CD8-positive, alpha-beta memory T cell (primary cell): ENCODE measurements around the gene SUDS3. TPM values are rescaled to one million over a fixed set of nuclear protein-coding genes. Genes with fewer than 3 reads are reported as not detected.

Experiments used
- CTCF ChIA-PET: fragments of 350-600 bp; sonication (Branson Sonifier 250); formaldehyde crosslinking; loops from one replicate; lab custom pipeline; 2021; ENCODE audit warnings: antibody characterized with exemption; lab: Charles Lee
- POLR2A ChIA-PET: fragments of 350-600 bp; sonication (Branson Sonifier 250); formaldehyde crosslinking; loops from one replicate; lab custom pipeline; 2021; ENCODE audit warnings: antibody characterized with exemption; lab: Charles Lee
- DNase-seq, 5 donors: peaks; one replicate each; pipeline versions ENCODE4 v3.0.0 to v3.0.0-alpha.2; 2020 to 2022; ENCODE audit warnings: mixed read lengths in 1 of 5
- H3K27ac ChIP-seq: one replicate; pipeline ENCODE4 v1.7.0; 2013; ENCODE audit warnings: low read depth, mild to moderate bottlenecking, low read length, moderate library complexity
- H3K27me3 ChIP-seq: 2 replicates; pipeline ENCODE4 v1.7.0; 2013; ENCODE audit warnings: low read length, mild to moderate bottlenecking; ENCODE audit not compliant: insufficient read depth, poor library complexity, severe bottlenecking
- H3K36me3 ChIP-seq: 2 replicates; pipeline ENCODE4 v1.7.0; 2013; ENCODE audit warnings: mild to moderate bottlenecking, low read length, moderate library complexity; ENCODE audit not compliant: insufficient read depth
- H3K4me1 ChIP-seq: 2 replicates; pipeline ENCODE4 v1.7.0; 2013; ENCODE audit warnings: mild to moderate bottlenecking, low read length, moderate library complexity; ENCODE audit not compliant: insufficient read depth
- H3K4me3 ChIP-seq: 2 replicates; pipeline ENCODE4 v1.7.0; 2013; ENCODE audit warnings: mild to moderate bottlenecking, low read length
- H3K9me3 ChIP-seq: 2 replicates; pipeline ENCODE4 v1.7.0; 2013; ENCODE audit warnings: mild to moderate bottlenecking, low read length
- H3K27ac Mint-ChIP-seq, 8 donors: one replicate each; pipeline ENCODE4 v1.8.0; 2020 to 2021; ENCODE audit warnings: mixed read lengths in 8 of 8, mild to moderate bottlenecking in 6 of 8, inconsistent platforms in 3 of 8, moderate library complexity in 3 of 8
- H3K27me3 Mint-ChIP-seq, 2 donors: one replicate each; pipeline ENCODE4 v1.8.0; 2020 to 2021; ENCODE audit warnings: mixed read lengths in 2 of 2, mild to moderate bottlenecking in 1 of 2, moderate library complexity in 1 of 2
- H3K36me3 Mint-ChIP-seq, 3 donors: one replicate each; pipeline ENCODE4 v1.8.0; 2020 to 2021; ENCODE audit warnings: mixed read lengths in 3 of 3, inconsistent platforms in 1 of 3, mild to moderate bottlenecking in 1 of 3
- H3K4me1 Mint-ChIP-seq, 3 donors: one replicate each; pipeline ENCODE4 v1.8.0; 2020 to 2021; ENCODE audit warnings: mixed read lengths in 3 of 3, inconsistent platforms in 1 of 3, mild to moderate bottlenecking in 1 of 3
- H3K4me3 Mint-ChIP-seq, 7 donors: one replicate each; pipeline ENCODE4 v1.8.0; 2020 to 2021; ENCODE audit warnings: mixed read lengths in 7 of 7, mild to moderate bottlenecking in 6 of 7, moderate library complexity in 4 of 7, inconsistent platforms in 2 of 7
- H3K9me3 Mint-ChIP-seq, 5 donors: one replicate each; pipeline ENCODE4 v1.8.0; 2020 to 2022; ENCODE audit warnings: mixed read lengths in 5 of 5, mild to moderate bottlenecking in 3 of 5, moderate library complexity in 2 of 5, inconsistent platforms in 1 of 5
- polyA plus RNA-seq: library from polyadenylated mRNA; unstranded; fragments of 300-500 nt; fragmentation: Illumina TruSeq; gene quantifications from one replicate; pipeline ENCODE4 v1.2.3, GENCODE V29; 2021
- total RNA-seq, 2 experiments: library from RNA; stranded (reverse); gene quantifications; one replicate each; pipeline ENCODE4 v1.2.3, GENCODE V29; 2021

The SUDS3 gene
- total and polyA plus RNA-seq, 3 experiments from 2014 or later = 16.2 to 25.1 (median 23.8) TPM

- CTCF ChIA-PET = interaction anchor here (0.7 to 8.2 kb wide), 5 partner anchors 10 to 20 kb away, joined by 3 to 95 read pairs (median 6); partner anchors contain the start of gene SUDS3
- Mint-ChIP-seq H3K27ac (peak overlapping the region; percentile 48 to 97 (median 88)), H3K27me3 (no peaks in the 10 kb centered on the region), H3K36me3 (peaks cover 9 to 16% (median 10%) of the 10 kb centered on the region in 3 donors), H3K4me3 (peak overlapping the region; percentile 52 to 94 (median 88)), H3K4me1 (peaks cover 49 to 72% (median 70%) of the 10 kb centered on the region in 3 donors), H3K9me3 (no peaks in the 10 kb centered on the region)
- Histone ChIP-seq H3K27me3 (no peaks in the 10 kb centered on the region), H3K36me3 (no peaks in the 10 kb centered on the region), H3K4me1 (peaks cover 35% of the 10 kb centered on the region), H3K27ac (peak overlapping the region; percentile 64), H3K9me3 (no peaks in the 10 kb centered on the region), H3K4me3 (peak overlapping the region; percentile 4)
- DNase-seq = peak; percentile 24 to 67 (median 61)
- POLR2A ChIA-PET = interaction anchor here (1.0 to 3.7 kb wide), 4 partner anchors 11 to 25 kb away, joined by 3 to 27 read pairs (median 4); partner anchors contain the start of genes SUDS3 and TAOK3
These were observed 18.9 kb upstream of the SUDS3 start for GRCh38 chr12:118357257-118358007.

DNA sequence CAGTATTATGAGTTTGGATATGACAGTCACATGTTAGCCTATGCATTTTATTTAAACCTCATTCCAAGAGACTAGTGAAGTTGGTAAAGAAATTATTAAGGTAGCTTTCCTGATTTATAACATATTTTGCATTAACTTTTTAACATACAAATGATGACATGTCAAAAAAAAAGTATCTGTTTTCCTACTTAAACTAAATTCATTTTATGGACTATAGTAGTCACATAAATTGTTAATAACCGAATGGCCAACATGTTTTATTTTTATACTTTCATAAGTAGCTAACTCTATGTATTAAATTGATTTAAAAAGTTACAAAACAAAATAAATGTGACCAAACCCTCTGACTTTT, 18.4 kb upstream of the SUDS3 start:
- Mint-ChIP-seq H3K9me3 (no peaks in the 10 kb centered on the region), H3K4me3 (peak overlapping the region; percentile 72 to 94 (median 93)), H3K4me1 (peaks cover 49 to 69% (median 69%) of the 10 kb centered on the region in 3 donors), H3K36me3 (peaks cover 8 to 14% (median 10%) of the 10 kb centered on the region in 3 donors), H3K27me3 (no peaks in the 10 kb centered on the region), H3K27ac (peak overlapping the region in 7 of 8 donors; percentile 85 to 97 (median 90))
- peak overlapping the region; percentile 64 for H3K27ac ChIP-seq
- no peaks in the 10 kb centered on the region for H3K36me3 ChIP-seq
- H3K4me1 ChIP-seq = peaks cover 35% of the 10 kb centered on the region
- no peaks in the 10 kb centered on the region for H3K27me3 ChIP-seq
- no peak for DNase-seq
- ChIA-PET CTCF (interaction anchor here (1.7 to 8.2 kb wide), 3 partner anchors 11 to 19 kb away, joined by 6 to 95 read pairs (median 8); partner anchors contain the start of gene SUDS3), POLR2A (interaction anchor here (1.0 to 3.7 kb wide), 4 partner anchors 11 to 26 kb away, joined by 3 to 27 read pairs (median 4); partner anchors contain the start of genes SUDS3 and TAOK3)
- no peaks in the 10 kb centered on the region for H3K9me3 ChIP-seq
- peak overlapping the region; percentile 65 for H3K4me3 ChIP-seq

GRCh38 chr12:118358612-118359540, 17.5 kb upstream of the SUDS3 start:
- H3K4me3 Mint-ChIP-seq = peak overlapping the region; percentile 86 to 95 (median 93)
- H3K27ac Mint-ChIP-seq = peak overlapping the region; percentile 64 to 94 (median 91)
- peak overlapping the region; percentile 64 for H3K27ac ChIP-seq
- no peaks in the 10 kb centered on the region for H3K9me3 Mint-ChIP-seq
- POLR2A ChIA-PET = interaction anchor here (0.6 to 3.7 kb wide), 5 partner anchors 10 to 29 kb away, joined by 3 to 27 read pairs (median 5); partner anchors contain the start of genes SUDS3 and TAOK3
- H3K36me3 ChIP-seq = no peaks in the 10 kb centered on the region
- peaks cover 7 to 11% (median 9%) of the 10 kb centered on the region in 3 donors for H3K36me3 Mint-ChIP-seq
- H3K4me3 ChIP-seq = peak overlapping the region; percentile 65
- H3K27me3 ChIP-seq = no peaks in the 10 kb centered on the region
- H3K27me3 Mint-ChIP-seq = no peaks in the 10 kb centered on the region
- H3K9me3 ChIP-seq = no peaks in the 10 kb centered on the region
- peaks cover 47 to 65% (median 65%) of the 10 kb centered on the region in 3 donors for H3K4me1 Mint-ChIP-seq
- CTCF ChIA-PET = interaction anchor here (1.7 to 8.2 kb wide), 3 partner anchors 10 to 18 kb away, joined by 6 to 95 read pairs (median 8); partner anchors contain the start of gene SUDS3
- peaks cover 35% of the 10 kb centered on the region for H3K4me1 ChIP-seq
- no peak for DNase-seq

DNA sequence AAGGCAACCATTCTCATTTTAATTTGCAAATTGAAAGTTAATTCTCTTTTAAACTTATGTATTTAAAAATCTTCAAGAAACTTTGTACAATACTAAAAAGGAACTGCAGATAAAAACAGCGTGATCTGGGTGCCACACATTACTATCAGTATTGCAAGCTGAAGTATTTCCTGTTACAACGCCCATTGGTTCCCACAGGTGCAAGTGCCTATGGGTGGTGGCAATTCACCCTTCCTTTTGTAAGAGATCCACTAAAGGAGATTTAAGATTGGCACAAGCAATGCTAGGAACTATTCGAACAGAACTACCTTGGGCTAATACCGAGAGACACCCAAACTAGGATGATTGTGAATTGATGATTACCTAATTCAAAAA, 16.8 kb upstream of the SUDS3 start:
- H3K27me3 Mint-ChIP-seq = no peaks in the 10 kb centered on the region
- DNase-seq = peak in 2 of 5 donors; percentile 20 to 32
- Histone ChIP-seq H3K4me3 (peak overlapping the region; percentile 65), H3K27ac (peak overlapping the region; percentile 64), H3K36me3 (no peaks in the 10 kb centered on the region), H3K9me3 (no peaks in the 10 kb centered on the region), H3K27me3 (no peaks in the 10 kb centered on the region), H3K4me1 (peaks cover 35% of the 10 kb centered on the region)
- ChIA-PET CTCF (interaction anchor here (1.7 to 8.2 kb wide), 2 partner anchors 10 to 18 kb away, joined by 6 to 95 read pairs; partner anchors contain the start of gene SUDS3), POLR2A (interaction anchor here (1.0 to 3.7 kb wide), 3 partner anchors 9 to 16 kb away, joined by 5 to 27 read pairs (median 5); partner anchors contain the start of genes SUDS3 and TAOK3)
- H3K4me1 Mint-ChIP-seq = peaks cover 44 to 63% (median 59%) of the 10 kb centered on the region in 3 donors
- no peaks in the 10 kb centered on the region for H3K9me3 Mint-ChIP-seq
- H3K4me3 Mint-ChIP-seq = peak overlapping the region; percentile 86 to 95 (median 93)
- peak overlapping the region; percentile 51 to 94 (median 91) for H3K27ac Mint-ChIP-seq
- peaks cover 3 to 10% (median 8%) of the 10 kb centered on the region in 3 donors for H3K36me3 Mint-ChIP-seq

- Histone ChIP-seq H3K27ac (peak overlapping the region; percentile 45), H3K4me3 (no peak overlapping the region), H3K4me1 (peaks cover 25% of the 10 kb centered on the region), H3K36me3 (no peaks in the 10 kb centered on the region), H3K27me3 (no peaks in the 10 kb centered on the region), H3K9me3 (no peaks in the 10 kb centered on the region)
- ChIA-PET POLR2A (no interaction called here), CTCF (interaction anchor here (1.1 kb wide), 1 partner anchor 15 kb away, joined by 4 read pairs; the partner anchor contains the start of gene SUDS3)
- Mint-ChIP-seq H3K4me3 (no peak overlapping the region), H3K27me3 (no peaks in the 10 kb centered on the region), H3K4me1 (peaks cover 38 to 53% (median 50%) of the 10 kb centered on the region in 3 donors), H3K27ac (no peak overlapping the region), H3K9me3 (no peaks in the 10 kb centered on the region), H3K36me3 (peaks cover 0 to 9% (median 5%) of the 10 kb centered on the region in 3 donors)
- no peak for DNase-seq
These were observed 15.3 kb upstream of the SUDS3 start for GRCh38 chr12:118361092-118361404.

DNA sequence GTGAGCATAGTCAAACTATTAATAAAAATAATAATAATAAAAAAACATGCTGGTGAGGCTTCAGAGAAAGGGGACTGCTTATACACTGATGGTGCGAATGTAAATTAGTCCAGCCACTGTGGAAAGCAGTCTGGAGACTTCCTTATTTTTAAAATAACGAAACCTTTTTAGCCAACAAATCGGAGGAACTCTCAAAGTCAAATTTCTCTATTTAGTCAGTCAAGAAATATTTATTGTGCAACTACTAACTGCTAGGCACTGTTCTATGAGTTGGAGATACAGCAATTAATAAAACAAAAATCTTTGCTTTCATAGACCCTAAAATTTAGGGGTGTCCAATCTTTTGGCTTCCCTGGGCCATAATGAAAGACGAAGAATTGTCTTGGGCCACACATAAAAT, 14.5 kb upstream of the SUDS3 start:
- peaks cover 36 to 45% (median 42%) of the 10 kb centered on the region in 3 donors for H3K4me1 Mint-ChIP-seq
- peak overlapping the region in 1 of 7 donors; percentile 12 for H3K4me3 Mint-ChIP-seq
- H3K27ac ChIP-seq = no peak overlapping the region
- H3K27ac Mint-ChIP-seq = no peak overlapping the region
- no peaks in the 10 kb centered on the region for H3K9me3 Mint-ChIP-seq
- H3K9me3 ChIP-seq = no peaks in the 10 kb centered on the region
- DNase-seq = no peak
- peaks cover 18% of the 10 kb centered on the region for H3K4me1 ChIP-seq
- no peaks in the 10 kb centered on the region for H3K27me3 Mint-ChIP-seq
- no peak overlapping the region for H3K4me3 ChIP-seq
- peaks cover 0 to 9% (median 5%) of the 10 kb centered on the region in 3 donors for H3K36me3 Mint-ChIP-seq
- ChIA-PET CTCF (no interaction called here), POLR2A (no interaction called here)
- H3K36me3 ChIP-seq = no peaks in the 10 kb centered on the region
- H3K27me3 ChIP-seq = no peaks in the 10 kb centered on the region

- Histone ChIP-seq H3K36me3 (no peaks in the 10 kb centered on the region), H3K27me3 (no peaks in the 10 kb centered on the region), H3K27ac (no peak overlapping the region), H3K4me1 (peaks cover 18% of the 10 kb centered on the region), H3K4me3 (no peak overlapping the region), H3K9me3 (no peaks in the 10 kb centered on the region)
- no peak for DNase-seq
- H3K27me3 Mint-ChIP-seq = no peaks in the 10 kb centered on the region
- H3K27ac Mint-ChIP-seq = no peak overlapping the region
- H3K4me3 Mint-ChIP-seq = no peak overlapping the region
- peaks cover 0 to 10% (median 4%) of the 10 kb centered on the region in 3 donors for H3K36me3 Mint-ChIP-seq
- no peaks in the 10 kb centered on the region for H3K9me3 Mint-ChIP-seq
- ChIA-PET CTCF (interaction anchor here (0.7 to 1.6 kb wide), 3 partner anchors 10 to 248 kb away, joined by 3 to 6 read pairs (median 3); no protein-coding TSS in a partner anchor), POLR2A (interaction anchor here (1.4 kb wide), 1 partner anchor 10 kb away, joined by 5 read pairs; no protein-coding TSS in a partner anchor)
- H3K4me1 Mint-ChIP-seq = peaks cover 27 to 49% (median 35%) of the 10 kb centered on the region in 3 donors
These were observed 7.5 kb upstream of the SUDS3 start for GRCh38 chr12:118368821-118369220.
